ENCODE results near the gene TMEM220.
A peak's percentile ranks its signal among the peaks of the same experiment; 100 is the strongest.
"Not testable (repeated sequence)": the region's sequence is repeated elsewhere in the genome, so short reads cannot be mapped to it uniquely, and the experiment has no call there.

The TMEM220 gene

DNA sequence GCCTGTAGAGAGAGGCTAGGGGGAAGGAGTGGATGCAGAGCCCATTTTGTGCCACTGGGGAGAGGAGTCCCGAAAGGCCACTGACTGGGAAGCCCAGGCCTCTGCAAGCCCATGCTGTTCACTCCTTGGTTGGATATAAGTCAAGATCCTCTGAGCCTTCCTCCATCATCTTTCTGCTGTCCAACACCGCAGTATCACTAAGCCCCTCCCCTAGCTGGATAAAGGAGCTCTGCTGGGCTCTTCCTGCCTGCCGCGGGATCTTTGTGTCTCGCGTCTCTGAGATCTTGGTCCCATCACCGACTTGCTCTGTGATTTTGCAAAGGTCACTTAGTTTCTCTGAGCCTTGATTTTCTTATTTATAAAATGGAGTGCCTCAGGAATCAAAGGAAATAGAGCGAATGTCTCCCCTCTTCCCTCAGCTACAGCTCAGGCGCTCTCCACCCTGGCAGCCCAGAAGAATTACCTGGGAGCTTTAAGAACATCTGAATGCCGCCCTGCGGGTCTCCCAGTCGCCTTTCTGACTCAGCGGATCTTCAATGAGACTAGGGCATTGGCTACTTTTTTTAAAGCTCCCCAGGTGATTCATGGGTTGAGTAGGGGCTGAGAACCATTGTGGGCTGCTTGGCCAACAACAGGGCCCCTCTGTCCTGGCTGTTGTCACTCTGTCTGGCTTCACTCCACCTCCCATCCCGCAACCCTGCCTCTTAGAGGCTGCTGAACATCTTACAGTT is 25.2 kb upstream of the TMEM220 start:
- DNase-seq: peak; percentile 6

DNA sequence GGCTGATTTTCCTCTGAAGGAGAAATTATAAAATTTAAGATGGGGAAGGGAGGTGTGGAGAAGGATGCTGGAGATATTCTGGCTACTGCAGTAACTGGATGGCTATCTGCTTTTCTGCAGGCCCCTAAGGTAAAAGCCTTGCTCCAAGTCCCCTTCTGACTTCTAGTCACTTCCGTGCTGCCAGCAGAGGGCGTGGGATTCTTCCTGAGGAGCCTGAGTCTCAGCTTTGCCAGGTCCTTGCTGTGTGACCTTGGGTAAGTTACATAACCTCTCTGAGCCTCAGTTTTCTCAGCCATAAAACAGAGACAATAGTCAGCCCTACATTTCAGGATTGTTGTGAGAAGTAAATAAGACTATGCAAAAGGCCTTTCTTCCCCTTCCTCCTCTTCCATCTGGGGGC is 24.3 kb upstream of the TMEM220 start:
- peak; percentile 10 for DNase-seq

- no peak for DNase-seq
Measured at GRCh38 chr17:10752696-10753095, 22.9 kb upstream of the TMEM220 start.

- DNase-seq: no peak
Measured at GRCh38 chr17:10751563-10751962, 21.7 kb upstream of the TMEM220 start.

DNA sequence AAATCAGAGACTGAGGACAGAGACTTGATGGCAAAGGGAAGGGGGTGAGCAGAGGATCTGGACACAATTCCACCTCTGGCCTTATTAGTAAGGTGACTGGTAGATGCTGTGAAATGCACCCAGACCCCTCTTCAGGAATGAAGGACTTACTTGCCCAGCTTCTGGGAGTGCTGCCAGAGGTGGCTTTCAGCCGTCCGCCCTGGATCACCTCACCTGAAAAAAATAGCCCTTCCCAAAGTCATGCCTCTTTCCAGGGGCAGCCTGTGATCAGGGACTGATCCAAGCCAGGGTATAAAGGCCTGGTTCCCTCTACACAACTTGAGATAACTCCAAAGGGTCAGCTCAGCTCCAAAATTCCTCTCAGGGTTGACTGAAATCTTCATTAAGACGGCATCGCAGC is 20.4 kb upstream of the TMEM220 start:
- DNase-seq: no peak

- DNase-seq: no peak
Measured at GRCh38 chr17:10748531-10749181, 18.8 kb upstream of the TMEM220 start.

GRCh38 chr17:10745231-10745630 is 15.4 kb upstream of the TMEM220 start:
- DNase-seq: peak; percentile 30

- DNase-seq: no peak
Measured at GRCh38 chr17:10744501-10745000, 14.7 kb upstream of the TMEM220 start.

GRCh38 chr17:10743316-10744009 is 13.6 kb upstream of the TMEM220 start:
- peak; percentile 63 for DNase-seq

- DNase-seq: no peak
Measured at GRCh38 chr17:10742431-10742830, 12.6 kb upstream of the TMEM220 start.

DNA sequence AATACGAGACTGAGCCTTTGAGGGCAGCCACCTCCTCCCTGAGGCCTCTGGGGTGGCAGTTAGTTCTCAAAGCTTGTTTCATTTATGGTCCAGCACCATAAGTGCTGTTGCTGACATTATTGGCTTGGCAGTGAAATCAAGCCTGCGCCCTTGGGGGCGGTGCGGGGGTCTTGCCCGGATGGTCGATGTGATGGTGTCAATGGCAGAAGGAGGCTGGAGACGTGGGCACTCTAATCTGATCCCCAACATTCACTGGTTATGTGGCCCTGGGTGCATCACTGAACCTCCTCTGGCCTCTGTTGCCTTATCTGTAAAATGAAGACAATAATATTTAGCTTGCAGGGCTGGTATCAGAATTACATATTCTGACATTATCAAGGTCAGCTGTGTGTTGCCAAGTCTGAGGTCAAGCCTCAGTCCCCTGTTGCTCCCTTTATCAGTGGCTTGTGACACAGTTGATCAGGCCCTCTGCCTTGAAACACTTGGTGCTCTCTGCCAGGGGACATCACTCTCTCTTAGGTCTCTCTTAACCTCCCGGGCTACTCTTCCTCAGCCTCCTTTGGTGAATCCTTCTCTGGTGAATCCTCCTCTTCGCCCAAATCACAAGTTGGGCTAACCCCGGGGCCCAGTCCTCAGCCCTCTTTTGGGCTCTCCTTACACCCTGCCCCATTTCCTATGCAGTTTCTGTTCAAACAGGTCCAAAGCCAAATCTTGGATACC is 11.8 kb upstream of the TMEM220 start:
- DNase-seq: no peak

DNA sequence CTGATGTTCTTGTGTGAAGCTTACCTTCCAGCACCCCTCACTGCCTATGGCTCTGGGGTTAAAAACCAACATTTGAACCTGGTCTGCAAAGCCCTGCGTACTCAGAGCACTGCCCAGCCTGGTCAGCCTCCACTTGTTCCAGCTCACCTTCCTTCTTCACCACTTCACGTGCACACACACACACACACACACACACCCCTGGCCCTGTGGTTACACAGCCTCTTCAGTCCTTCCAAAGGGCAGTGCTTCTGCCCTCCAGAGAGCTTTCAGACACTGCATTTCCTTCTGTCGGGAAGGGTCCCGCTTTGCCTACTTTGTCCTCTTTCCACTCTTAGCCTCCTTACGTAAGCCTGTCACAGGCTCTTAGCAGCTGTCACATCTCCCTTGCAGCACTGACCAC is 9.6 kb upstream of the TMEM220 start:
- no peak for DNase-seq

GRCh38 chr17:10738521-10739258 is 8.9 kb upstream of the TMEM220 start:
- no peak for DNase-seq

DNA sequence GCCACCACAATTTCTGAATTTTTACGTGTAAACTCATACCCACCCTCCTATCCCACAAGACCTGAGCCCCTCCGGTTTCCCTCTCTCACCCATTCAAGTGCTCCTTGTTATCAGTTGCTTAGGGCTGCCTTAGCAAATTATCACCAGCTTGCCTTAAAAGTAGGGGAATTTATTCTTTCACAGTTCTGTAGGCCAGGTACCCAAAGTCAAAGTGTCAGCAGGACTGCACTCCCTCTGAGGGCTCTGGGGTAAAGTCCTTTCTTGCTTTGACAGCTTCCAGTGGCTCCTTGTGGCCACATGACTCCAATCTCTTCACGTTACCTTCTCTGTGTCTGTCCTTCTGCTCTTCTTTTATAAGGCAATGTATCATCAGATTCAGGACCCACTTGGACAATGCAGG is 7.9 kb upstream of the TMEM220 start:
- no peak for DNase-seq

- DNase-seq: peak; percentile 55
Measured at GRCh38 chr17:10737168-10737622, 7.4 kb upstream of the TMEM220 start.

- no peak for DNase-seq
Measured at GRCh38 chr17:10735821-10736220, 6.0 kb upstream of the TMEM220 start.

GRCh38 chr17:10735251-10735650 is 5.4 kb upstream of the TMEM220 start:
- DNase-seq: no peak

- DNase-seq: no peak
Measured at GRCh38 chr17:10733666-10734065, 3.8 kb upstream of the TMEM220 start.

DNA sequence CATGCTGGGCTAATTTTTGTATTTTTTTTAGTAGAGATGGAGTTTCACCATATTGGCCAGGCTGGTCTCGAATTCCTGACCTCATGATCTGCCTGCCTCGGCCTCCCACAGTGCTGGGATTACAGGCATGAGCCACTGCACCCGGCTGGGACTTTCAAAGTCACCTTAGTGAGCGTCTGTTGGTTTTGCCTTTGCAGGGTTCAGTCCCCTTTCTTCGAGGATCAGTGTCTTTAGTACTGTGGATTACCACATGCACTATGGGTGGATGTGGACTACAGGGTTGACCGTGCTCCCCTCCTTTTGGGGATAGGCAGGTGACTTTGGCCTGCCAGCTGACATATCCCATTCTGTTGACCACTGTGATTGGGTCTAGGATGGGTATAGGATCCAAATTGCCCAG is 2.3 kb upstream of the TMEM220 start:
- DNase-seq: not testable (repeated sequence)

DNA sequence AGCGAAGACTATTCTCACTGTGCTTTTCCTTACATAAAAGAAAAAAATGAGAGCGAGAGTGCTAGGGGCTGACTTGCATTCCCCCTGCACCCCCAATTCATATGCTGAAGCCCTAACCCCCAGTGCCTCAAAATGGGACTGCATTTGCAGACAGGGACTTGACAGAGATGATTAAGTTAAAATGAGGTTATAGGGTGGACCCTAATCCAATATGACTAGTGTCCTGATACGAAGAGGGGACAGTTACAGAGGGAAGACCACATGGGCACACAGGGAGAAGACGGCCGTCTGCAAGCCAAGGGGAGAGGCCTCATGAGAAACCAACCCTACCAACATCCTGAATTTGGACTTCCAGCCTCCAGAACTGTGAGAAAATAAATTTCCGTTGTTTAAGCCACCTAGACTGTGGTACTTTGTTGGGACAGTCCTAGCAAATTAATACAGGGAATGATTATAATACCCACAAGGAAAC is 1.6 kb upstream of the TMEM220 start:
- no peak for DNase-seq

DNA sequence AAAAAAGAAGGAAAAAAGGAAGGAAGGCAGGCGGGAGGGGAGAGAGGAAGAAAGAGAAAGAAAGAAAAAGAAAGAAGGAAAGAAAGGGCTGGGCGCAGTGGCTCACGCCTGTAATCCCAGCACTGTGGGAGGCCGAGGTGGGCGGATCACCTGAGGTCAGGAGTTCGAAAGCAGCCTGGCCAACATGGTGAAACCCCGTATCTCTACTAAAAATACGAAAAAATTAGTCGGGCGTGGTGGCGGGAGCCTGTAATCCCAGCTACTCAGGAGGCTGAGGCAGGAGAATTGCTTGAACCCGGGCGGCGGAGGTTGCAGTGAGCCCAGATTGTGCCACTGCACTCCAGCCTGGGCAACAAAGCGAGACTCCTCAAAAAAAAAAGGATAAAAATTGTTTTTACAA is 424 bp upstream of the TMEM220 start:
- not testable (repeated sequence) for DNase-seq

DNA sequence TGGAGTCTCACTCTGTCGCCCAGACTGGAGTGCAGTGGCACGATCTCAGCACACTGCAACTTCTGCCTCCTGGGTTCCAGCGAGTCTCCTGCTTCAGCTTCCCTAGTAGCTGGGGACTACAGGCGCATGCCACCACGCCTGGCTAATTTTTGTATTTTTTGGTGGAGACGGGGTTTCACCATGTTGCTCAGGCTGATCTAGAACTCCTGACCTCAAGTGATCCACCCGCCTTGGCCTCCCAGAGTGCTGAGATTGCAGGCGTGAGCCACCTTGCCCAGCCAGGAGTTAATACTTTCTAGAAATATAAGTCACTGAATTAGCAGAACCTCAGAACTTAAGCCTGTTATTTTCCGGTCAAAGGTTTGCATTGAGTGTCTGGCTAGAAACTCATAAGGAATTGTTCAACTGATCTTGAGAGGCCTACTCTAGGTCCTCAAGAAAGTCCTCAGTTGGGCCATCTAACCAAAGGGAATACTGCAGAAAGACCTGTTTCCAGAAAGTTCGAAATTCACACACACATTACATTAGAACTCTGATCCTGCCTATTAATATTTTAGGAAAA is 1.4 kb downstream of the TMEM220 start:
- no peak for DNase-seq
